Loucy (cell line): Measurements from ENCODE around the gene FMO1.

Experiments
- H2AFZ ChIP-seq: fragments of 200-600 bp; sonication (generic); 2 replicates; pipeline ENCODE4 v1.6.0; 2016; ENCODE audit warnings: antibody characterized with exemption, mild to moderate bottlenecking, low read length, moderate library complexity
- H3F3A ChIP-seq: fragments of 200-600 bp; 2 replicates; pipeline ENCODE4 v1.6.0; 2016; ENCODE audit warnings: antibody characterized with exemption, low read depth, mild to moderate bottlenecking
- H3K27me3 ChIP-seq: fragments of 200-600 bp; sonication (generic); 2 replicates; pipeline ENCODE4 v1.6.1; 2014; ENCODE audit warnings: low read length, mild to moderate bottlenecking; ENCODE audit not compliant: insufficient read depth, poor library complexity, severe bottlenecking
- H3K36me3 ChIP-seq: fragments of 200-600 bp; sonication (generic); 2 replicates; pipeline ENCODE4 v1.6.1; 2016; ENCODE audit warnings: low read length; ENCODE audit not compliant: insufficient read depth
- H3K4me1 ChIP-seq: fragments of 200-600 bp; sonication (generic); 2 replicates; pipeline ENCODE4 v1.5.1; 2014; ENCODE audit warnings: low read length, mild to moderate bottlenecking; ENCODE audit not compliant: insufficient read depth, poor library complexity, severe bottlenecking
- H3K4me2 ChIP-seq: fragments of 200-600 bp; sonication (generic); 2 replicates; pipeline ENCODE4 v1.6.0; 2014; ENCODE audit warnings: antibody characterized with exemption, low read length, low read depth, mild to moderate bottlenecking; ENCODE audit not compliant: poor library complexity, severe bottlenecking
- H3K4me3 ChIP-seq: fragments of 200-600 bp; sonication (generic); 2 replicates; pipeline ENCODE4 v1.5.1; 2014; ENCODE audit warnings: low read length, mild to moderate bottlenecking, mixed read lengths; ENCODE audit not compliant: poor library complexity, severe bottlenecking
- H3K79me2 ChIP-seq: fragments of 200-600 bp; sonication (generic); 2 replicates; pipeline ENCODE4 v1.6.1; 2014; ENCODE audit warnings: low read length; ENCODE audit not compliant: insufficient read depth
- H3K9ac ChIP-seq: fragments of 200-600 bp; sonication (generic); 2 replicates; pipeline ENCODE4 v1.6.0; 2014; ENCODE audit warnings: mild to moderate bottlenecking, low read depth, low read length, moderate library complexity; ENCODE audit not compliant: poor library complexity, severe bottlenecking
- H3K9me2 ChIP-seq: fragments of 200-600 bp; sonication (generic); replicated peaks from 2 replicates; pipeline ENCODE4 v1.6.1; 2016; ENCODE audit warnings: low read depth, low read length, mixed read lengths
- H3K9me3 ChIP-seq: fragments of 200-600 bp; sonication (generic); 2 replicates; pipeline ENCODE4 v1.6.1; 2014; ENCODE audit warnings: mild to moderate bottlenecking, antibody characterized with exemption, low read length, low read depth; ENCODE audit not compliant: insufficient read depth
- H4K20me1 ChIP-seq: fragments of 200-600 bp; sonication (generic); 2 replicates; pipeline ENCODE4 v1.6.0; 2014; ENCODE audit warnings: antibody characterized with exemption, low read length, mild to moderate bottlenecking; ENCODE audit not compliant: insufficient read depth, poor library complexity, severe bottlenecking
- CTCF ChIP-seq: fragments of 200-600 bp; sonication (generic); conservative IDR thresholded peaks from 2 replicates; pipeline ENCODE4 v1.5.1; 2014; ENCODE audit warnings: mild to moderate bottlenecking, antibody characterized with exemption, low read length
- EZH2phosphoT487 ChIP-seq: fragments of 200-600 bp; IDR thresholded peaks from 2 replicates; pipeline ENCODE4 v1.6.1; 2018; ENCODE audit warnings: antibody characterized with exemption, mild to moderate bottlenecking, moderate library complexity, borderline replicate concordance

FMO1 gene

GRCh38 chr1:171251952-171252300 lies 3.6 kb downstream of the FMO1 start:
- H2AFZ ChIP-seq, result peak overlapping the region; percentile 90; the same call in 1 of the 2 replicates
- peaks cover 13% of the 10 kb centered on the region for H3K27me3 ChIP-seq
- H3K36me3 ChIP-seq, result no peaks in the 10 kb centered on the region
- no peaks in the 10 kb centered on the region for H3K9me2 ChIP-seq
- H3K4me2 ChIP-seq, result peak overlapping the region; percentile 80
- H3K4me1 ChIP-seq, result no peaks in the 10 kb centered on the region
- H3K9me3 ChIP-seq, result no peaks in the 10 kb centered on the region
- H3K9ac ChIP-seq, result no peak overlapping the region
- no peaks in the 10 kb centered on the region for H3K79me2 ChIP-seq
- H3F3A ChIP-seq, result no peaks in the 10 kb centered on the region
- peak overlapping the region; percentile 69 for H3K4me3 ChIP-seq
- TF ChIP-seq CTCF (no peak), EZH2phosphoT487 (no peak)
- H4K20me1 ChIP-seq, result no peaks in the 10 kb centered on the region

DNA sequence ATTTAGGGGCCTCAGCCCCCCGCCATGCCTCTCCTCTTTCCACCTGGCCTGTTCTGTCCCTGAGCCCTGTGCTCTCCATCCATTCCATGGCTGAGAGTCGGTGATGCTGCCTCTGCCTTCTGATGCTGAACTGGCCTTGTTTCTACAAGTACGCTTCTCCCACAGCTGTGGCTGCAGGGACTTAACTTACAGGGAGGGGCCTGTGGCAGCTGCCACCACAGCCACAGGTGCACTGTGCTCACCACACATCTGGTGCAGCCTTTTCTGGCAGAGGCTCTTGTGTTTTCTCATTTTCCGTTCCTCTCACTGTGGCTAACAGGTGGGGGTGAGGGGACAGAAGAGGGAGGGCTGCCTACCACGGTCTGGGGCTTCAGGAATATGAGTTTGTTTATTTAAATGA lies 4.2 kb downstream of the FMO1 start:
- Histone ChIP-seq H3K9ac (no peak overlapping the region), H3K4me2 (no peak overlapping the region), H3K4me3 (no peak overlapping the region), H2AFZ (no peak overlapping the region), H3K36me3 (no peaks in the 10 kb centered on the region), H3K79me2 (no peaks in the 10 kb centered on the region), H4K20me1 (no peaks in the 10 kb centered on the region), H3K27me3 (peaks cover 13% of the 10 kb centered on the region), H3K4me1 (no peaks in the 10 kb centered on the region), H3F3A (no peaks in the 10 kb centered on the region), H3K9me3 (no peaks in the 10 kb centered on the region), H3K9me2 (no peaks in the 10 kb centered on the region)
- TF ChIP-seq CTCF, result no peak
- TF ChIP-seq EZH2phosphoT487, result no peak

- Histone ChIP-seq H3F3A (no peaks in the 10 kb centered on the region), H3K9ac (no peak overlapping the region), H3K4me3 (no peak overlapping the region), H3K36me3 (no peaks in the 10 kb centered on the region), H2AFZ (no peak overlapping the region), H4K20me1 (no peaks in the 10 kb centered on the region), H3K9me2 (no peaks in the 10 kb centered on the region), H3K79me2 (no peaks in the 10 kb centered on the region), H3K4me1 (no peaks in the 10 kb centered on the region), H3K27me3 (peaks cover 9% of the 10 kb centered on the region), H3K4me2 (no peak overlapping the region), H3K9me3 (no peaks in the 10 kb centered on the region)
- no peak for TF ChIP-seq EZH2phosphoT487
- no peak for TF ChIP-seq CTCF
Observed at GRCh38 chr1:171254859-171255258, 6.6 kb downstream of the FMO1 start.
